H7 (cell line): Measurements from ENCODE around the gene ARX. TPM values are rescaled to one million over a fixed set of nuclear protein-coding genes. Genes with fewer than 3 reads are reported as not detected.

Experiments
- DNase-seq: peaks from one replicate; pipeline ENCODE4 v3.0.0; 2012
- H3K27me3 ChIP-seq: 2 replicates; pipeline ENCODE4 v1.6.0; 2011; ENCODE audit warnings: mild to moderate bottlenecking, low read length; ENCODE audit not compliant: control insufficient read depth, insufficient read depth
- H3K36me3 ChIP-seq: replicated peaks from 2 replicates; pipeline ENCODE4 v1.5.1; 2011; ENCODE audit warnings: low read length; ENCODE audit not compliant: control insufficient read depth, insufficient read depth
- H3K4me3 ChIP-seq: 2 replicates; pipeline ENCODE4 v1.5.1; 2011; ENCODE audit warnings: low read depth, mild to moderate bottlenecking, control low read depth, low read length, moderate library complexity; ENCODE audit not compliant: insufficient read depth
- total RNA-seq: library from RNA; depleted of rRNA; stranded (reverse); fragments of >200 nt; shearing (Covaris generic); gene quantifications from 2 replicates; pipeline ENCODE4 v1.2.3, GENCODE V29; 2014

ARX gene
- total RNA-seq, 1 experiment from 2014 or later: not detected

GRCh38 chrX:25022499-25023325, 6.9 kb upstream of the ARX start:
- peak; percentile 87 for DNase-seq
- H3K4me3 ChIP-seq: peak overlapping the region; percentile 29
- H3K27me3 ChIP-seq: peaks cover 76% of the 10 kb centered on the region
- no peaks in the 10 kb centered on the region for H3K36me3 ChIP-seq

DNA sequence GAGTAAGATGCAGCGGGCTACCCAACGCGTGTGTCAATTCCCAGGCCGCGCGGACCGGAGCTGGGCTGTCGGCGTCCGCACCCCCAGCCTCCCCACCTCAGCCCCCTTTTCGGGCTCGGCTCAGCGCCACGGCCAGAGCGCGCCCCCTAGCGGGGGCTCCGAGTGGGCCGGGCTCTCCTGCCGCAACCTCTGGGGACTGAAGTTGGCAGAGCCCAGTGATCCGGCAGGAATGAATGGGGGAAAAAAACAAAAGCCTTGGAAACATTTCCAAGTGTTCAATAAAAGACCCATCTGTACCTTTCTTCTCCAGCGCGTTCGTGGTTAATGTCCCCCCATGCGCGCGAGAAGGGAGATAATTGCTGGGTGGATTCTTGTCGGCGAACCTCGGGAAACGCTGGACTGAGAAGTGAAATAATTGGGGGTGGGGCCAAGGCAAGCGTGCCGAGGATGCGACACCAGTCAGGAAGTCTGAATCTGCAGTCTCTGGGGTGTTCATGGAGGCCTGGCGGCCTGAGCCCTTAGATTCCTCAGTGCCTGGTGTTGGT, 5.2 kb upstream of the ARX start:
- Histone ChIP-seq H3K4me3 (peak overlapping the region; percentile 43), H3K27me3 (peaks cover 94% of the 10 kb centered on the region), H3K36me3 (no peaks in the 10 kb centered on the region)
- peak; percentile 98 for DNase-seq

GRCh38 chrX:25020391-25020904, 4.7 kb upstream of the ARX start:
- Histone ChIP-seq H3K4me3 (peak overlapping the region; percentile 43), H3K36me3 (no peaks in the 10 kb centered on the region), H3K27me3 (peaks cover 95% of the 10 kb centered on the region)
- peak; percentile 72 for DNase-seq

DNA sequence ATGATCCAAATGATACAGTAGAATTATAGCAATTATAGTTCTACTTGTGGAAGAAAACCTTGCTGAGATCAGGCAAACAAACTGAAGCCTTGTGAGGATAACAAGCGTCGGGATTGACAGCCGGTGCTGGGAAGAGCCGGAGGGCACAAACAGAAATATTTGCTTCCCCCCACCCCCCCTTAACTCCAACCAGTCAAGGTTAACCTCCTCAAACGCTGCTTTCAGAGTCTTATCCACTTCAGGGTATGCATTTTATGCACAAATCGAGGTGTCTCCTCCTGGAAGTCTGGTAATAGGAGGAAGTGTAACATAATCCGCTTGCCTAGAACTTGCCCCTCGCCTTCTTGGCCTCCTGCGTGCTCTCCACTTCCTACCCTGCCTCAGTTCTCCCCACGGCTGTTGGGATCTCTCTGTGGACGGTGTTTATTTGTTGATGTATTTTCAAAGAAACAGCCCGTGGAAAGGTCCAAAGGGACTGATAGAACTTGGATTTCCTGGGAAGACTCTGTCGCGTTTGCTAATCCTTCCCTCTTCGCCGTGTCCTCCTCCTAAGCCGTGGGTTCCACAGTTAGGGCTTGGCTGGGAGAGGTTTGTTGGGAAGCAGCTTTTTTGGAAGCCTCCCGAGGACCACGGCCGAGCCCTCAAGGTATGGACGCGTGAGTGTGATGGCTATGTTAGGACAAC, 4.1 kb upstream of the ARX start:
- peak overlapping the region; percentile 43 for H3K4me3 ChIP-seq
- peaks cover 98% of the 10 kb centered on the region for H3K27me3 ChIP-seq
- DNase-seq: peak; percentile 65
- no peaks in the 10 kb centered on the region for H3K36me3 ChIP-seq

GRCh38 chrX:25018682-25019081, 2.9 kb upstream of the ARX start:
- DNase-seq: no peak
- H3K36me3 ChIP-seq: no peaks in the 10 kb centered on the region
- H3K4me3 ChIP-seq: no peak overlapping the region
- H3K27me3 ChIP-seq: peaks cover 98% of the 10 kb centered on the region

- peak; percentile 75 for DNase-seq
- Histone ChIP-seq H3K36me3 (no peaks in the 10 kb centered on the region), H3K4me3 (peak overlapping the region; percentile 14; the same call in 1 of the 2 replicates), H3K27me3 (peaks cover 97% of the 10 kb centered on the region)
Observed at GRCh38 chrX:25017667-25018247, 2.0 kb upstream of the ARX start.

DNA sequence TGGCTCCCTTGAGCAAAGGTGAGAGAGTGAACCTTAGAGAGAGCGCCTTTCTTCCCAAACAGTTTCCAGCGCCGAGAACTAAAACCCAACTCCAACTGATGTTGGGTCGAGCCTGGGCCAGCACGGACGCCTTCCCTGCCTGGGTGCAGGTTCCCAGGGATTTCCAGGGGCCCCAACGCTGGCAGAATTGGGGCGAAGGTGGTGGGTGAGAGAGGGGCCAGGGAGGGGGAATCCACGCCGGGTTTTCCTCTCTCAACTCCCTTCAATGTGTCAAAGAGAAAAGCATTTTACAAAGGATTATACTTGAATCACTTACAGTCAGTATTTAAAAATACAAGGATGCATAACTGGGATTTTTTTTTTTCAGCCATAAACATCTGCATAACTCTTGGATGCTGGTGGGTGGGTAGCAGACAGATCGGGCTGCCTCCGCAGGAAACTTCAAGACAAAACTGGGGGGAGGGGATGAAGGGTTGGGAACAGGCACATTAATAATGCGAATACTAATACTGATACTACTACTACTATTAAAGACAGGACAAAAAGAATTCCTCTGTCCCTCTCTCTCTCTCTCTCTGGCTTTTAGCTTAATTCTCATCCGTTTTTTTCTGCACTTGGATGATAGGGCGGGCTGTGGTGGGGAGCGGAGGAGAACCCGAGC, 1.3 kb upstream of the ARX start:
- peak; percentile 76 for DNase-seq
- Histone ChIP-seq H3K4me3 (peak overlapping the region; percentile 17; the same call in 1 of the 2 replicates), H3K36me3 (no peaks in the 10 kb centered on the region), H3K27me3 (peaks cover 97% of the 10 kb centered on the region)

- peaks cover 97% of the 10 kb centered on the region for H3K27me3 ChIP-seq
- H3K36me3 ChIP-seq: no peaks in the 10 kb centered on the region
- peak; percentile 85 for DNase-seq
- peak overlapping the region; percentile 14; the same call in 1 of the 2 replicates for H3K4me3 ChIP-seq
Observed at GRCh38 chrX:25016361-25016671, 551 bp upstream of the ARX start.

GRCh38 chrX:25014366-25014838, 1.4 kb downstream of the ARX start:
- H3K4me3 ChIP-seq: no peak overlapping the region
- peaks cover 98% of the 10 kb centered on the region for H3K27me3 ChIP-seq
- H3K36me3 ChIP-seq: no peaks in the 10 kb centered on the region
- peak; percentile 70 for DNase-seq

DNA sequence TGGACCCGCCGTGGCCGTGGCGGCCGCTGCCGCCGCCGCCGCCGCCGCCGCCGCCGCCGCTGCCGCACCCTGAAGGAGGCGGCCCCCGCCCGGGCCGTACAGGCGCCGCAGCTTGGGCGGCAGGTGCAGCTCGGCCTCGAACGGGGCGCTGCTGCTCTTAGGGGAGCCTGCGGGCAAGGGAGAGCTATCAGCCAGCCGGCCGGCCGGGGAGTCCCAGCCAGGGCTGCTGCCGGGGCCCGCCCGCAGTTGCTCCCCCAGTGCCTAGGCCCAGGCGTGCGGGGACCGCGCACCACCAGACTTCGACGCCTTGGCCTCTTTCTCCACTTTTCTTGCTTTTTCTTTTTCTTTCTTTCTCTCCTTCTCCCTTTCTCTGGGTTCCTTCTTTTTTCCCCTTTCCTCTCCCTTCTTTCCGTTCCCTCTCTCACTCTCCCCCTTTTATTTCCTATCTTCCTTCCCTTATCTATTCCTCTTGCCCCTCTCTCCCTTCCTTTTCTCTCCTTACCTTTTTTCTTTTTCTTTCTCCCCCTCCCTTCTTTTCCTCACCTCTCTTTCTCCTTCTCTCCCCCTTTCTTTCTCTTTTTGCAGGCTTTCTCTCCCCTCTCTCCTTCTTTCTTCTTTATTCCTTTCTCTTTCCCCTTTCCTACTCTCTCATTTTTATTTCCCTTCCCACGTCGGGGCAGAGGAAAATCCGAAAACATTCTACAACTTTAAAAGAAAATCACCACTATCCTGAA, 2.0 kb downstream of the ARX start:
- peak; percentile 83 for DNase-seq
- Histone ChIP-seq H3K36me3 (no peaks in the 10 kb centered on the region), H3K4me3 (no peak overlapping the region), H3K27me3 (peaks cover 98% of the 10 kb centered on the region)

GRCh38 chrX:25012793-25013631, 2.8 kb downstream of the ARX start:
- Histone ChIP-seq H3K36me3 (no peaks in the 10 kb centered on the region), H3K4me3 (peak overlapping the region; percentile 20; the same call in 1 of the 2 replicates), H3K27me3 (peaks cover 98% of the 10 kb centered on the region)
- peak; percentile 79 for DNase-seq

DNA sequence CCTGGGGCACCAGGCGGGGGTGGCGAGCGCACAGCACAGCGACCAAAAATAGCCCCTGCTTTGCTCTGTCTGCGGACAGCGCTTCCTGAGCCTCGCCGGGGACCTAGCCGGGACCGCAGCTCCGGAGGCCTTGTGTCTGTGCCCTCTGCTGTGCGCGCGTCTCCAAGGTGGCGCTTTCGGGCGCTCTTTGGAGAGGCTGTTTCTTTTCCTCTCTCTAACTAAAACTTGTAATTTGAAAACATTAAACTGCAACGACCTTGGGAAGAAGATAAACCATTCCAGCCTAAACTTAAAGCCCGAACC, 3.4 kb downstream of the ARX start:
- peak; percentile 85 for DNase-seq
- Histone ChIP-seq H3K4me3 (no peak overlapping the region; the same call in 1 of the 2 replicates), H3K36me3 (no peaks in the 10 kb centered on the region), H3K27me3 (peaks cover 98% of the 10 kb centered on the region)
